HG02981 (cell line): Measurements from ENCODE around the gene AGK.

Experiments used
- ATAC-seq: cut with Tn5 transposase; IDR thresholded peaks from one replicate; pipeline ENCODE4 v1.9.1; 2021; ENCODE audit warnings: mild to moderate bottlenecking, moderate library complexity; ENCODE audit not compliant: unreplicated experiment

AGK gene

DNA sequence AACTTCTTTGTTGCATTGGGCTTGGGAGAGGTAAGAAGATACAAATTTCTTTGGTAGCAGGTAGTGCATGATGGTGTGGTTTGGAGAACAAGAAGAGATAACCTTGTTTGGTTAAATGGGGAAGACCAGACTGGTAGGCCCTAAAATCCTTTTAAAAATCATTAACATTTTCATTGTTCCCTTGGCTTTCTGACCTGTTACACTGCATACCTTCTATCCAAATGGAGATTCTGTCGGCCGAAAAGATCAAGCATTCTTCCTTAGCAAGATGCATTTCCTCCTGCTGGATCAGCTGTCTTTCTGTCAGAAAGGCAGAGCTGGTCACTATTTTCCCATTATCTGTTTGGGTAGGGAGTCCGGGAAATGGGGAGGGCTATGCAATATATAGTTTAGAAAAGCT is 33.7 kb downstream of the AGK start:
- no peak for ATAC-seq

DNA sequence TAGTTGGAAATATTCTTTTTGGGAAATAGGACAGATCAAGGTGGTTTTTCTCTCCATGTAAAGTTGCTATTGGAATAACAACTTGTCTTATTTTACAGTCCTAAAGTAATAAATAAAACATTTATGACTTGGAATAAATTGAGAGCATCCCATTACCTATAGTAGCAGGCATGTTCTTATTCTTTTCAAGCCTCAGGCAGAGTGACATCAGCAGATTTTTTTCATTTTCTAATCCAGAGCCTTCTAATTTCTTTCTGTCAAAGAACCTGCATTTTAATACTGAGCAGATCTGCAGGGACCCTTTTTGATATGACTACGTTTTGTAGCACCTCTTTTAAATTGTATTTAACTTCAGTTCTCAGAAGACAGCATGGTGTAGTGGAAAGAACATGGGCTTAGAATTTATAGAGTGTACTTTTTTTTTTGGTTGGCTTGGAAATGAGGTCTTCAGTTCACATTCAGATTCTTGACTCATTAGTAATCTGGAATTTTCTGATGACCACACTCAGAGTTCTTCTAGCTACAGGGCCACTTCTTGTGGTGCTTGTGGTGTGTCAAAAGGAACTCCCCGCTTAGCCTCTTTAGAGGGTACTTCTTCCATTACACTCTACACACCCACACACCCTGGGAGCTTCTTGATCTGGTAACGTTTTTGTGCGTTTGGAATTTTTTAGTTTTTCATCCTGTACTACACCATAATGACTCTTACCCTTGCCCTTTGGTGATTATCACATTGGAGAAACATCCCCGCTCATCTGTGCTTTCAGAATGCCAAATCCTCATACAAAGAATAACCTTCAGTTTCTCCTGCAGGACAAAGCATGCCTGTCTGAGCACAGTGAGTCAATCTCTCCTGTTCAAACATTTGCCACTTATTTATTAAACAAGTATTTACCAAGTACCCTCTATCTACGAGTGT is 34.6 kb downstream of the AGK start:
- peak; percentile 88 for ATAC-seq

DNA sequence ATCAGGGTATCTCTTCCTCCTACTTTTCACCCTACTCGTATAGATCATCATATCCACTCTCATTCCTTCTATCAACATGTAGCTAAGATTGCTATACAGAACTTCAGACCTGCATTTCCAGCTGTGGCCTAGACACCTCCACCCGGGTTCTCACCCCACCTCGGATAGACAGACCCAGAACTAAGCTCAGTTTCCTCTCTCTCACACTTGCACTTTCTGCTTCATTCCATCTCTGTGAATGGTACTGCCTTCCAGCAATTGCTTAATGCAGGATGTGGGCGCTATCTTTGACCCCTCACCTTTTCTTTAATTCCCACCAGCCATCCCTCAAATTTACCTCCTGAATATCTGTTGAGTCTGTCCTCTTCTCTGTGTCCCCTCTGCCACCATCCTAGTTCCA is 35.7 kb downstream of the AGK start:
- ATAC-seq, result no peak

DNA sequence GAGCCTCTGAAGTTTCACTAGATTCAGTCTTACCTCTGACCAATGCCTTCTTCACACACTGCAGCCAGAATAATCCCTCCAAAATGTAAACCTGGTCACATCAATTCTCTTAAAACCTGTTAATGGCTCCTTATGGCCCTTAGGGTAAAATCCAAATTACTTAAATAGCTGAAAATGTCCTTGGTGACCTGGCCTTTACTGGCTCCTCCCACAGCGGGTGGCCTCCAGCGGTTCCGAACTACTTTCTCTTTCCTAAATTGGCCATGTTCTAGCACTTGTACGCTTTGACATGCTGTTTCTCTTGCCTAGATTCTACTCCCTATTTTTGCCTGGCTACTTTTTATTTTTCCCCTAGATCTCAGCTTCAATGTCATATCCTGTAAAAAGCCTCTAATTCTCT is 36.1 kb downstream of the AGK start:
- ATAC-seq, result no peak

DNA sequence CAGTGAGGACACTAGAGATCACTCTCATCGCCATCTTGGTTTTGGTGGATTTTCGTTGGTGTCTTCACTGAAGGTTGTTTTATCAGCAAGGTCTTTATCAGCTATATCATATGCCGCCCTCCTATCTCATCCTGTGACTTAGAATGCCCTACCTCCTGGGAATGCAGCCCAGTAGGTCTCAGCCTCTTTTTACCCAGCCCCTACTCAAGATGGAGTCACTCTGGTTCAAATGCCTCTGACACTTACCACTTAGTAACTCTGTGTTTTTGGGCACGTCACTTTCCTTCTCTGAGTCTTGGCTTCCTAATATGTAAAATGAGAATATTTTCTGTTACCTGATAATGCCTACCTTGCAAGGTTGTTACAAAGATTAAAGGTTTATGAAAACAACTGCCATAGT is 37.7 kb downstream of the AGK start:
- no peak for ATAC-seq

DNA sequence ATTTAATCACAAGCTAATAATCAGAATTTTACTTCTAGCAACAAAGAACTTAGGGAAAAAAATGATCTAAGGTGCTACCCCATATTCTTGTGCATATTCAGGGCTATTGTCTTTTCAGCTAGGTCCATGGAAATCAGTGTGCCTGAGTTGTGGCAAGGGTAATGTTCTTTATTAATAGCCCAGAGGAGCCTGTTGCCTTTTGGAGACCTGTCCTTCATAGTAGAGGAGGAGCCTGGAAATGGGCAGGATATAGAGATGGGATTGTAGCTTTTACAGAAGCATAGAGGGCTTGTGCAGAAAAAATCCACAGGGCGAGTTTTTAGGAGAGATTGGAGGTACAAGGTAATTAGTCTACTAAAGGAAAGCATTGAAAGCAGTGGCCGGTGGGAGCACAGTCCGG is 38.9 kb downstream of the AGK start:
- ATAC-seq, result no peak

DNA sequence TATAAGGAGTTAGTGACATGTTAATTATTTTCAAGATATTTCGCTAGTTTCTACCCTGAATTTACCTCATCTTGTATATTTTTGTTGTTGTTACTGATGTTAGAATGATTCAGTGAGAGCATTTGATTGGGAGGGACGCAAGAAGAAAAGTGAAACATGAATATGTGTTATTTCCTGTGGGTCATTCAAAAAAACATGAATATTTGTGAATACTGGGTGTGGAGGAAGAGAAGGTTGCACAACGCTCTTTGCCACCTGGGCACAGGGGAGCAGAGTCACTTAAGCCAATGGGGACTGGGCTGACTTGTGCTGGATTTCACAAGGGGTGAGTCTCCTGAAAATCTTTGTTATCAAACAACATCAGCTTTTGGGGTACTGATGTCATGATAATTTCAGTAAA is 39.5 kb downstream of the AGK start:
- no peak for ATAC-seq

DNA sequence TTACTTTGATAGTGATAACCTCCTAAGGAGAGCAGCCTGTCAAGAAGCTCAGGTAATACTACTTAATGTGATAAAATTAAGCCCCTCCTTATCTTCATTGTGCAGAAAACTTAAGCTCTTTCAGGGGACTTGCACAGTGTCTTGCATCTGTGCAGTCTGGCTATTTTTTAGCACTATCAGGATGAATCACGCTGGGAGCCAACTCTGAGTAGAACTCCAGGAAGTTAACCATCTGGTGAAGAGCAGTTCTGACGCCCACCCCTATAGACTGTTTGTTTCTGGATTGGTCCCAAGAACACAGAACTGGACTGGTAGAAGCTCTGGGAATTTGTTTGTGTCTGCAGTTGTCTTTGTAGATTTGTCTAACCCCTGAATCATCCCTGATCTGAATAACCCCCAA is 41.9 kb downstream of the AGK start:
- ATAC-seq, result no peak

DNA sequence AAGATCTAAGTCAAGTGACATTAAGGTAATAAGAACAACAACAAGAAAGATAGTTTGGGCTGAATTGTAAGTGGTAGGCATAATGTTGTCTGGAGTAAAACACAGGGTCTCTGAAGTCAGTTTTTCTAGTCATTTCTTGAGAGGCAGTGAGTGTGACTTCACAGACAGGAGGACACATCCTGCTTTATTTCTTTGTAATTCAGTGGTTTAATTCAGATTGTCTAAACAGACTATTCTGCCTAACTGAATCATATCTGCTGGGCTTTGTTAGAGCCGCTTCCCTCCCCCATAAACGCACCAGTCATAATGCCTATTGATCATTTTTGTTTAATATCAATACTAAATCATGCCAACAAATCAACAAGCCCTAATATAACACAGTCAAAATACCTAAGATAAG is 46.8 kb downstream of the AGK start:
- no peak for ATAC-seq

DNA sequence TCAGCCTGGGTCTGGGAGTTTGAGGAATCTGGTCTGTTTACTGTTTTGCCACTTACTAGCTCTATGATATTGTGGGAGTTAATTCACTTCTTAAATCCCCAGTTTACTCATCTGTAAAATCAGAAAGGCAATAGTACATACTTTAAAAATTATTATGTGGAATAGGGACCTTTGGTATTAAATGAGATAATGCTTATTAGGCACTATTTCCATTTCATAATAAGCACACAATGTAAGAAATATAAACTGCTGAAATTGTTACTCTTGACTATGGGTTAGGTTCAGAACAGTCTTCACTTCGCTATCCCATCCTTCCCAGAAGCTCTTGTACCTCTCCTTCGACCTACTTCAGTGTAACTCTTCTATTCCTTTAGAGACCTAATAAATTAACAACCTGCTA is 47.2 kb downstream of the AGK start:
- no peak for ATAC-seq

DNA sequence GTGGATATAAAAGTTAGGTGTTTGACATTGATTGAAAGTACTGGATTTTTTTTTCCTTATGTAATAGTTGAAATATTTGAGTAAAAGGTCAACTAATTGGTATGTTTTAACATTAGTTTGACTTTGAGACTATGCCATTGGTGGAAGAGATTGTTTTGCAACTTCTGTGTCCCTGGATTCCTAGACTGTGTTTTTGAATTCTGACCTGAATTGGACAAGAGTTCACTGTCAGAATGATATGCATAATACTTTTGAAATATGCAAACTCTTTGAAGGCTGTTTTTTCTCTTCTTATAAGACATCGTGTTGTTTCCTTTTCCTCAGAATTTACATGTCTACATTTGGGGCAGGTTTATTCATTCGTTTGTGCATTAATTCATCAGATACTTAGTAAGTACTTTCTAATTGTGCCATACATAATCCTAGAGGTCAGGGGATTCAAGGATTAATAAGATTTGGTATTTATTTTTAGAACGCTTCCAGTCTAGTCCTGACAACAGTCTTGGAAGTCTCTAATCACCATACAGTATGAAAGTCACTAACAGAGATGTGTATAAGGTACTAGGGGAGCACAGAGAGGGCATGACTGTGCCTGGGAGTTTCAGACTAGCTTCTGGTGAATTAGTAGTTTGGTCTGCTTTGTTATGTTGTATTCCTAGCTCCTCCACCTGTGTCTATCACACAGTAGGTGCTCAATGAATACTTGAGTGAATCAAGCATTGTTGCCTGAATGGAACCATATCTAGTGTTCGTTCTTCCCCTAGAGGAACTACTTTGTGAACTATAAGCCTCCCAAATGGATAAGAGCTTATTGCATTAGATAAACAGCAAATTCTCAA is 49.2 kb downstream of the AGK start:
- ATAC-seq, result no peak

DNA sequence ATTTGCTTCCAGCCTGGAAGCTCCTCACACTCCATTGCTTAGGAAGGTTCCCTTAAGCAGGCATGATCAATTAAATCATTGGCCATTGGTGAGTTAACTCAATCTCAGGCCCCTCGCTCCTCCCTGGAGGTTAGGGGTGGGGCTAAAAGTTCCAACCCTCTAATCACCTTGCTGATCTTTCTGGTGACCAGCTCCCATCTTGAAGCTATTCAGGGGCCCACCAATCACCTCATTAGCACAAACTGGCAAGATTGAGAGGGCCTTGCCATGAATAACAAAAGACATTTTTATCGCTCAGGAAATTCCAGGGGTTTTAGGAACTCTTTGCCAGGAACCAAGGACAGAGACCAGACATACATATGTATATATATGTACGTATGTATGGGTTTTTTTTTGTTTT is 58.4 kb downstream of the AGK start:
- ATAC-seq, result no peak

DNA sequence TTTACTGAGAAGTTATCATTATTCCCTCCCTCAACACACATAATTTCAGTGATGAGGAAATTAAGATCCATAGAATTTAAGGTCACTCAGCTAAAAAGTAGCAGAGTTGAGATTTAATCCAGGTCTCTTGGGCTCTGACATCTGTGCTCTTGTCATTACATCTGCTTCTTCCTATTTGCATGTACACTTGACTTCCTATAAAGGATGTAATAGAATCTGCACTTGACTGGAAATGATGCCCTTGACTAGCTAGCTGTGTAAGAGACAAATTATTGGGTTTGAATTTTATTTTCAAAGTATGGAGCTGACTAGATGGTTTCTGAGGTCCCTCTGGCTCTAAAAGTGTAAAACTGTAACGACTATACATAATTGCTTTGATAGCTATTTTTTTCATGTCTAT is 59.5 kb downstream of the AGK start:
- ATAC-seq, result no peak

DNA sequence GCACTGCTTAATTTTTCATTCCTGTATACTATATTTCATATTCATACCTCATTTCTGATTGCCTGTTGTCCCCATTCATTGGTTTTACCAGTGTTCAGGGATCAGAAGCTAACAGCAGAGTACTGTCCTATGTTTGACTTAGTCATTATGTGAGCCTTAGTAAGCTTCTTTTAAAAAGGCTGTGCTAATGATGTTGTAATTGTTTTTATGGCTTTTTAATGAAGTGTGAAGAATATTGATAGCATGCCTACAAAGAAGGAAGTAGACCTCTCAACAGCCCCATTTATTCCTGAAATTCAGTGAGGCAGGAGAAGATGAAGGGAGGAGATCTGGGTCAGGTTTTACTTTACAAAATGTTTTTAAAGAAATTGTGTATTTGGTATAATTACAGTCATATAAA is 61.7 kb downstream of the AGK start:
- ATAC-seq, result no peak

DNA sequence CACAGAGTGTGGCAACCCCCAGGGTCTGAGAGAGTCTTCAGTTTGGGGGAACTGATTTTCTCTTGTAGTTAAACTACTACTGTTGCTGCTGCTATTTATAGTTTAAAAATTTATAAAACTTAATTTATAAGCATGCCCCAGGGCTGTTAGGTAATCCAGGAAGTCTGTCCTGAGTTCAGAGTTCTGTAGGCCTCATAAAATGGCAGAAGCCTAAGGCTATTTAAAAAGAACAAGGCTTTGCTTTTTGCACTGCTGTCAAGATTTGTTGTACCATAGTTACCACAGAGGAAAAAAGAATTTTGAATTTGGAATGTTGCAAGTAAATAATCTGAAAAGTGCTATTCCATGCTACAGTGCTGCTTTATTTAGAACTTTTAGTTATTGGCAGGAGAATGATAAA is 66.1 kb downstream of the AGK start:
- no peak for ATAC-seq

DNA sequence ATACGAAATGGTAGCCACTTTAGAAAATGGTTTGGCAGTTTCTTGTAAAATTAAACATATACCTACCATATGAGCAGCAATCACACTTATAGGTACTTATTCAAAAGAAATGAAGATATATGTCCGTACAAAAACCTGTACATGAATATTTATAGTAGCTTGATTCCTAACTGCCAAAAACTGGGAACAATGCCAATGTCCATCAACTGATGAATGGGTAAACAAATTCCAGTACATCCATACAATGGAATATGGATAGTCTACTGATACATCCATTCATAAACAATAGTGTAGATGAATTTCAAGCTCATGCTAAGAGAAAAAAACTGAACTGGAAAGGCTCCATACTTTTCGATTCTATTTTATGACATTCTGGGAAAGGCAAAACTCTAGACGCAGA is 68.5 kb downstream of the AGK start:
- no peak for ATAC-seq

DNA sequence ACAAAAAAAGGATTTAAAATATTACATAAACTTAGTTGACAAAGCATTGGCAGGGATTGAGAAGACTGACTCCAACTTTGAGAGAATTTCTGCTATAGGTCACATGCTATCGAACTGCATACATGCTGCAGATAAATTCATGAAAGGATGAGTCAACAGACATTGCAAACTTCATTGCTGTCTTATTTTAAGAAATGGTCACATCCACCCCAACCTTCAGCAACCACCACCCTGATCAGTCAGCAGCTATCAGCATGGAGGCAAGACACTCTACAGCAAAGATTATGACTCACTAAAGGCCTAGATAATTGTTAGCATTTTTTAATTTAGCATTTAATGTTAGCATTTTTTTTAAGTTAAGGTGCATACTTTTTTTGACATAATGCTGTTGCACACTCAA is 73.6 kb downstream of the AGK start:
- no peak for ATAC-seq

DNA sequence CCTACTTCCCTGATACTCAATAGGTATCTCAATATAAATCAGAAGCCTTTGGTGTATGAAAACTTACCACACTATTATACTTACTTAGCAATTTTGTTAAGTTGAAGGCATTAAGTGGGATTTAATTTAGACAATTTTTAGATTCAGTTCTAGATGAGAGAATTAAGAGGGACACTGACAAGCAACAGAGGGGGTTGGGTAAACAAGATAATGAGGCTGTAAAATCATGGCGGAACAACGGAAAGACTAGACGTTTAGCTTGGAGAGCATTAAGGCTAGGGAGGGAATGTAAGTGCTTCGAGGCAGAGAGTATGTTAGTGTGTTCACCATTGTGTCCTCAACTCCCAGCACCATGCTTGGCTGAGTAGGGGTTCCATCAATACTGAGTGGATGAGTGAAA is 79.4 kb downstream of the AGK start:
- ATAC-seq, result no peak

DNA sequence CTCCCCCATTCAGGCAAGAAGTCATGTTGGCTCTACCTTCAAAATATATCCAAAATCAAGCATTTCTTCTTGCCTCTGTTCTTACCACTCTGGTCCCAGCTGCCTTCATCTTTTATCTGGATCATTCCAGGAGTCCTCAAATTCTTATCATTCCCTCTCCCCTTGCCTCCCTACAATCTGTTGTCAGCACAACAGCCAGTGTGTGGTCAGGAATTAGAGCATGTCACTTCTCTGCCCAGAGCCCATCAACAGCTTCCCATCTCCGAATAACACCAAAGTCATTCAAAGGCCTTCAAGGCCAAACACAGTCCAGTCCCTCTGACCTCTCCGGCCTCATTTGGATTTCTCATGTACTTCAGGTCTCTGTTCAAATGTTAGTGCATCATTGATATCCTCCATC is 80.3 kb downstream of the AGK start:
- ATAC-seq, result no peak

DNA sequence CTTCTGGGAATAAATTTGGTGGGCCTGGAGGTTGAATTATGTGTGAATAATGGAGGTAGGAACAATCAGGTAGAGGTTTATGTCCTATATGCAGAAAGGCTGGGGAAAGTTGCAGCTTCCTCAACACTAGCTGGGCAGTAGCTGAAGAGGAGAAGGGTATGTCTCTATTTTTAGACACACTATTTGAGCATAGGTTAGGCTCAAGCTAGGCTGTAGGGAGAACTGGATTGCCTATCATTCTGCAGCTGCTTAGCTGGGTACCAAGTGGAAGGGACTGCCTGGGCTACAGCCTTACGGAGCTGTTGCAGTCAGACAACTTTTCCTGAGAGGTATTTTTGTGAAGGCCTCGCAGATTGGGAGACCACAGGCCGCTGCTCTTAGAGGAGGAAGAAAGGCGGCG is 82.9 kb downstream of the AGK start:
- ATAC-seq, result no peak

DNA sequence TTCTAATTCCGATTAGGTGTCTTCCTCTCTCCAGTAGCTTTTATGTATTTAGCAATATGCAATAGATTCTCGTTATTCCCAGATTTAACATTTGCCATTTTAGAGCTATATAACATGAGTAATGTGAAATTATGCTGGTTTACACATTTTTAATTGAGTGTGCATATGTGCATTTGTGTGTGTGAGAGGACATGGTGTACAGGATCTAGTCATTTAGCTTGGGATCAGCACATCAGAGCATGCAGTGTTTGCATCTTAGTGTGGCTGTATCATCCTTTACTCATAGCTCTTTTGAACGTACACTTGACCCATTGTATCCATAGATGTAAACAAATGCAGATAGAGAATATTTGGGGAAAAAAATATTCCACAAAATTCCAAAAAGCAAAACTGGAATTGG is 84.8 kb downstream of the AGK start:
- no peak for ATAC-seq

DNA sequence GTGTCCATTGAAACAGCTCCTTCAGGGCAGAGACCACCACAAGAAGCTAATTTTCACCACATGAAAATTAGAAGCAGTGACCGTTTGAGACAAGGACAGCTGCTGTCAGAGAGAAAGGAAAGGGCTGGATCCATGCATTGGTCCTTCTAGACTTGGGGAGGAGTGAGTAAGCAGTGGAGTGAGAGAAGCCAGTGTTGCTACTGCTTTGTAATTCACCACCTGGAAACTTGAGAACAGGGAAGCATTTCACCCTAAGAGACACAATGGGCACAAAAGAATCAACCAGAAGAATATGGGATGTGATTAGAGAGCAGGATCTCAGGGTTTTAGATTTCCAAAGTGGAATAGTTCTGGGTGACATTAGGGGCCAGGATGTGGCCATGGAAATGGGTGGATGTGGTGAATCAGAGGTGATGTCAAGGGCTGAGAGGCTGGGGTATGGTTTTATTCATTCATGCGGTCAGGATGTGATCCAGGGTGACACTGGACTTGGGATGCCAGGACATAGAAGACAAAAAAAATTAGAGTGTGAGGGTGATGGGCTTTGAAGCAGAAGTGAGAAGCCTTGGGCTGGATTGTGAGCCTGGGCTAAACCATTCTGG is 89.1 kb downstream of the AGK start:
- no peak for ATAC-seq
